ENCODE measurements around the gene MC5R. TPM values are rescaled to one million over a fixed set of nuclear protein-coding genes. Genes with fewer than 3 reads are reported as not detected.

The MC5R gene
- polyA plus RNA-seq, 1 of the 3 experiments (the other 2 are of a cell fraction) = not detected

DNA sequence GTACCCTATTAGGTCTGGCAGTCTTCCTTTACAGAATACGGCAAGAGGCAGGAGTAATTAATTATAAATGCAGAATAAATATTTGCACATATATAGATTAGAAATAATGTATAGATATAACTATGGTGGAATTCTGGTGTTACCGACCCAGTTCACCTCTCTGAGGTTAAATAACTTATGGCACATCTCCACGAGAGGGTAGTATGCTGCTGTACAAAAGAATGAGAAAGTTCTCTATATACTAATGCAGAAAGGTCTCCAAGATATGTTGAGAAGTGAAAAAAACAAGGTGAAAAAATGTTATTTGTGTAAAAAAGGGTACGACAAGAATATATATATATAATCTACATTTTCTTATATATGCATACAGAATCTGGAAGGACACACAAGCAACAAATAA lies 50.6 kb downstream of the MC5R start:
- Histone ChIP-seq H3K27ac (ENCODE audit: low read depth in 2 of 2, low read length in 1 of 2) (no peak overlapping the region), H3K4me3 (ENCODE audit: low read depth in 2 of 2, low read length in 1 of 2) (no peak overlapping the region), H2AFZ (ENCODE audit: low read depth) (no peak overlapping the region), H3K9ac (no peak overlapping the region), H3K9me3 (no peaks in the 10 kb centered on the region), H3F3A (replicated peaks; ENCODE audit: insufficient read depth) (no peaks in the 10 kb centered on the region), H3K36me3 (replicated peaks in 1 of 2; ENCODE audit: control insufficient read depth in 1 of 2, insufficient read depth in 2 of 2, low read length in 1 of 2) (no peaks in the 10 kb centered on the region), H3K9me2 (no peaks in the 10 kb centered on the region), H4K20me1 (ENCODE audit: insufficient read depth) (no peaks in the 10 kb centered on the region), H3K27me3 (ENCODE audit: insufficient read depth) (peaks cover 41% of the 10 kb centered on the region), H3K79me2 (ENCODE audit: insufficient read depth) (no peaks in the 10 kb centered on the region), H3K4me2 (no peak overlapping the region), H3K4me1 (ENCODE audit: control insufficient read depth in 1 of 2, insufficient read depth in 2 of 2, low read depth in 1 of 2, low read length in 1 of 2) (no peaks in the 10 kb centered on the region)
- ChIA-PET POLR2A (no interaction called here), CTCF (no interaction called here)
- DNase-seq = no peak
- TF ChIP-seq TCF12 (IDR thresholded peaks at IDR 0.05) (no peak), YY1 (IDR thresholded peaks at IDR 0.05; ENCODE audit: low read depth) (no peak), CHD2 (IDR thresholded peaks at IDR 0.05; ENCODE audit: low read length, partially characterized antibody) (no peak), NFIC (IDR thresholded peaks at IDR 0.05; ENCODE audit: borderline replicate concordance) (no peak), FOXM1 (IDR thresholded peaks at IDR 0.05; ENCODE audit: low read depth) (no peak), ELF1 (IDR thresholded peaks at IDR 0.05) (no peak)
- under 1% methylated on average over 4 of the region's 4 CpGs for whole genome bisulfite sequencing (ENCODE audit: low lambda C conversion rate)

Other genes with a start within 250 kb of the MC5R start
- gene FAM210A, start 97.6 kb upstream of the MC5R start, polyA plus RNA-seq (2012; rRNA removed) = 10.6 and 11.3 TPM in 2 replicates
- 12.7 and 15.0 TPM in 2 replicates for gene RNMT, start 97.5 kb upstream of the MC5R start, polyA plus RNA-seq (2012; rRNA removed)
- gene MC2R, start 91.4 kb downstream of the MC5R start, polyA plus RNA-seq (2012; rRNA removed) = not detected in 2 replicates